Spleen (tissue), 11 donors: ENCODE results near the gene PLAC8. TPM values are rescaled to one million over a fixed set of nuclear protein-coding genes. Genes with fewer than 3 reads are reported as not detected.
"Not testable (repeated sequence)": the region's sequence is repeated elsewhere in the genome, so short reads cannot be mapped to it uniquely, and the experiment has no call there.

ENCODE experiments used
- DNase-seq: peaks from one replicate; pipeline ENCODE4 v3.0.0-alpha.2; 2020
- H3K27ac ChIP-seq, 8 donors: fragments of 200-600 bp; sonication (generic) in 7 of 8; 1 replicate in 4 of 8; 2 replicates in 4 of 8; pipeline versions ENCODE4 v1.5.0 to v1.8.0; 2016 to 2021; ENCODE audit warnings: inconsistent platforms in 4 of 8, mild to moderate bottlenecking in 4 of 8, moderate library complexity in 1 of 8
- H3K27me3 ChIP-seq, 7 donors: fragments of 200-600 bp; sonication (generic) in 6 of 7; replicated peaks in 1 of 7; 1 replicate in 4 of 7; 2 replicates in 3 of 7; pipeline versions ENCODE4 v1.5.0 to v1.8.0; 2016 to 2021; ENCODE audit warnings: inconsistent platforms in 3 of 7, mild to moderate bottlenecking in 1 of 7
- H3K36me3 ChIP-seq, 6 donors: fragments of 200-600 bp; sonication (generic) in 5 of 6; 1 replicate in 4 of 6; 2 replicates in 2 of 6; pipeline versions ENCODE4 v1.5.0 to v1.8.0; 2016 to 2021; ENCODE audit warnings: inconsistent platforms in 2 of 6
- H3K4me1 ChIP-seq, 6 donors: fragments of 200-600 bp; sonication (generic) in 5 of 6; 1 replicate in 3 of 6; 2 replicates in 3 of 6; pipeline versions ENCODE4 v1.5.0 to v1.8.0; 2016 to 2021; ENCODE audit warnings: inconsistent platforms in 3 of 6
- H3K4me3 ChIP-seq, 8 donors: fragments of 200-600 bp; sonication (generic) in 7 of 8; 1 replicate in 4 of 8; 2 replicates in 4 of 8; pipeline versions ENCODE4 v1.5.0 to v1.8.0; 2016 to 2021; ENCODE audit warnings: inconsistent platforms in 4 of 8, mild to moderate bottlenecking in 4 of 8, moderate library complexity in 2 of 8
- H3K9me3 ChIP-seq, 8 donors: fragments of 200-600 bp; sonication (generic) in 7 of 8; 1 replicate in 4 of 8; 2 replicates in 4 of 8; pipeline versions ENCODE4 v1.5.0 to v1.8.0; 2016 to 2021; ENCODE audit warnings: inconsistent platforms in 4 of 8
- CTCF ChIP-seq, 11 experiments: fragments of 200-600 bp in 7 of 11; fragments of 450-650 bp in 4 of 11; sonication (generic) in 4 of 11; IDR thresholded peaks in 8 of 11; conservative IDR thresholded peaks in 3 of 11; 1 replicate in 7 of 11; 2 replicates in 4 of 11; pipeline versions ENCODE4 v1.4.0 to v1.8.0; 2016 to 2021; ENCODE audit warnings: antibody characterized with exemption in 11 of 11, inconsistent platforms in 4 of 11, mild to moderate bottlenecking in 1 of 11
- POLR2A ChIP-seq, 3 donors: fragments of 450-650 bp; IDR thresholded peaks; one replicate each; pipeline ENCODE4 v1.5.1; 2017; ENCODE audit warnings: antibody characterized with exemption in 3 of 3, mild to moderate bottlenecking in 1 of 3
- POLR2AphosphoS5 ChIP-seq, 3 donors: sonication (generic); formaldehyde crosslinking; IDR thresholded peaks; one replicate each; pipeline ENCODE4 v1.5.1; 2017; ENCODE audit warnings: antibody characterized with exemption in 3 of 3
- WGBS, 5 donors: extraction: QIAGEN DNeasy Blood & Tissue Kit in 3 of 5; methylation state at CpG; one replicate each; pipeline versions ENCODE4 v1.1.5 to v1.1.7; 2013 to 2018; 5-methylcytosine and 5-hydroxymethylcytosine counted together
- intact Hi-C: fragments of 100-400 bp; cut with DNase I; formaldehyde crosslinking; loops from one replicate; pipeline ENCODE4 v1.15.0; 2023; ENCODE audit warnings: low total_unique reads
- polyA plus RNA-seq, 3 donors: library from polyadenylated mRNA; stranded (reverse); fragments of 200-250 nt; gene quantifications; one replicate each; pipeline ENCODE4 v1.2.1, GENCODE V29; 2013
- total RNA-seq, 7 donors: library from RNA; depleted of rRNA in 3 of 7; stranded (reverse); fragments of >200 nt in 3 of 7; fragmentation: NEBNext Ultra II Directional in 4 of 7; extraction: Animal tissue kit (Norgen Biotek cat#: 25700) in 4 of 7; gene quantifications; one replicate each; pipeline versions ENCODE4 v1.1.0 to v1.2.1, GENCODE V29; 2016 to 2021
- donor health status: healthy with polysubstance abuse.
- donor health status: DM: no; HTN: no; CAD: no; lungs with moderate emphysema.
- donor health status: DM: no; HTN: no; CAD: no.
- donor health status: Bipolar disorder and iron deficiency.
- donor health status: healthy.
- donor health status: DM: no; HTN: no; CAD: no.
- donor health status: DM: yes; HTN: yes; CAD: no.

Gene PLAC8
- total and polyA plus RNA-seq, 10 donors = 156 to 341 (median 236) TPM

GRCh38 chr4:83112678-83113428, 1.7 kb downstream of the PLAC8 start:
- TF ChIP-seq CTCF (IDR thresholded peaks at IDR 0.05 in 8 of 11, conservative IDR thresholded peaks at IDR 0.05 in 3 of 11) (no peak), POLR2A (IDR thresholded peaks at IDR 0.05) (no peak), POLR2AphosphoS5 (IDR thresholded peaks at IDR 0.05) (peak in 2 of 3 donors; percentile 30 to 33)
- intact Hi-C loops = no loop called here
- Histone ChIP-seq H3K4me3 (peak overlapping the region; percentile 39 to 84 (median 58)), H3K27ac (peak overlapping the region; percentile 87 to 97 (median 94)), H3K36me3 (peaks cover 0 to 5% (median 0%) of the 10 kb centered on the region in 6 donors), H3K4me1 (peaks cover 2 to 89% (median 47%) of the 10 kb centered on the region in 6 donors), H3K9me3 (no peaks in the 10 kb centered on the region), H3K27me3 (no peaks in the 10 kb centered on the region)
- 27 to 47% (median 35%) methylated on average over 16 of the region's 16 CpGs for WGBS, 5 donors
- DNase-seq = no peak

GRCh38 chr4:83112231-83112630, 2.3 kb downstream of the PLAC8 start:
- DNase-seq = no peak
- intact Hi-C loops = no loop called here
- peak overlapping the region; percentile 87 to 97 (median 94) for H3K27ac ChIP-seq

GRCh38 chr4:83111751-83112141, 2.8 kb downstream of the PLAC8 start:
- DNase-seq, H3K27me3 ChIP-seq, H3K9me3 ChIP-seq, intact Hi-C loops: not testable (repeated sequence)
- peaks cover 2 to 89% (median 51%) of the 10 kb centered on the region in 6 donors for H3K4me1 ChIP-seq
- H3K4me3 ChIP-seq = peak overlapping the region; percentile 9 to 84 (median 61)
- peak overlapping the region; percentile 62 to 97 (median 94) for H3K27ac ChIP-seq
- H3K36me3 ChIP-seq = peaks cover 0 to 16% (median 3%) of the 10 kb centered on the region in 6 donors
- WGBS, 5 donors = 36 to 54% (median 40%) methylated on average over 7 of the region's 7 CpGs

More at GRCh38 chr4:83112231-83112630, 2.3 kb downstream of the PLAC8 start:
- WGBS, 5 donors = 13 to 60% (median 28%) methylated on average over 2 of the region's 2 CpGs
- H3K27me3 ChIP-seq = no peaks in the 10 kb centered on the region
- H3K4me3 ChIP-seq = peak overlapping the region; percentile 39 to 84 (median 58)
- H3K36me3 ChIP-seq = peaks cover 0 to 11% (median under 1%) of the 10 kb centered on the region in 6 donors
- H3K4me1 ChIP-seq = peaks cover 2 to 89% (median 49%) of the 10 kb centered on the region in 6 donors
- H3K9me3 ChIP-seq = no peaks in the 10 kb centered on the region
- no peak for TF ChIP-seq CTCF (IDR thresholded peaks at IDR 0.05 in 8 of 11, conservative IDR thresholded peaks at IDR 0.05 in 3 of 11)
- TF ChIP-seq POLR2AphosphoS5 (IDR thresholded peaks at IDR 0.05) = peak in 1 of 3 donors; percentile 53
- TF ChIP-seq POLR2A (IDR thresholded peaks at IDR 0.05) = peak in 2 of 3 donors; percentile 34 to 63

GRCh38 chr4:83110970-83111750, 3.4 kb downstream of the PLAC8 start:
- intact Hi-C loops = no loop called here
- H3K4me3 ChIP-seq = peak overlapping the region; percentile 50 to 84 (median 61)

More at GRCh38 chr4:83110970-83111750, 3.4 kb downstream of the PLAC8 start:
- no peak for DNase-seq
- H3K9me3 ChIP-seq = no peaks in the 10 kb centered on the region
- H3K27ac ChIP-seq = peak overlapping the region; percentile 62 to 97 (median 94)
- H3K4me1 ChIP-seq = peaks cover 2 to 89% (median 52%) of the 10 kb centered on the region in 6 donors
- TF ChIP-seq POLR2AphosphoS5 (IDR thresholded peaks at IDR 0.05) (no peak), POLR2A (IDR thresholded peaks at IDR 0.05) (no peak), CTCF (IDR thresholded peaks at IDR 0.05 in 8 of 11, conservative IDR thresholded peaks at IDR 0.05 in 3 of 11) (no peak)
- WGBS, 5 donors = 40 to 65% (median 54%) methylated on average over 8 of the region's 8 CpGs
- H3K36me3 ChIP-seq = peaks cover 0 to 22% (median 9%) of the 10 kb centered on the region in 6 donors
- H3K27me3 ChIP-seq = no peaks in the 10 kb centered on the region
